Activated T-helper 1 cell treated with anti-CD3 and anti-CD28 coated beads, Interleukin-2, amount 50 U/mL, for 16 hours (primary cell): ENCODE data around the gene ANKDD1A.

Source experiments
- DNase-seq, 2 donors: peaks; one replicate each; pipeline ENCODE4 v3.0.0-alpha.2; 2020; ENCODE audit warnings: low read depth in 1 of 2, low spot score in 1 of 2

The ANKDD1A gene

GRCh38 chr15:64921711-64922110 is 10.0 kb downstream of the ANKDD1A start:
- DNase-seq, result no peak

DNA sequence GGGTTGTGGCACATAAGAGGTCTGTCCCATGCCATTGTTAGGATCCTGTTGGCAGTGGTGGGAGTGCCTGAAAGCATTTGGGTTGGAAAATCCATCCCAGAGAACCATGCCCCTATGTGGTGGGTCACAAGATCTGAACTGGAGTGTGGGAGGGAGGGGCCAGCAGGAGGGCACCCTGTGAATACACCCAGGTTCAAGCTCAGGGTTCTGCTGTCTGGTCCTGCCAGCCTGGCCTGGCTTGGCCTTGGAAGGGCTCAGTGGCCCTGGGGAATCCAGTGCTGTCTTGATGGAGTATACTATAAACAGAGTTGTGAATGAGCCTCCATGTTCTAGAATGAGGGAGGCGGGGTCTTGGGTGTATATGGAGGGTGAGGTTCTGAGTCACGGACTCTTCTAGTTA is 11.8 kb downstream of the ANKDD1A start:
- DNase-seq, result no peak

GRCh38 chr15:64925335-64926330 is 13.9 kb downstream of the ANKDD1A start:
- DNase-seq, result no peak

DNA sequence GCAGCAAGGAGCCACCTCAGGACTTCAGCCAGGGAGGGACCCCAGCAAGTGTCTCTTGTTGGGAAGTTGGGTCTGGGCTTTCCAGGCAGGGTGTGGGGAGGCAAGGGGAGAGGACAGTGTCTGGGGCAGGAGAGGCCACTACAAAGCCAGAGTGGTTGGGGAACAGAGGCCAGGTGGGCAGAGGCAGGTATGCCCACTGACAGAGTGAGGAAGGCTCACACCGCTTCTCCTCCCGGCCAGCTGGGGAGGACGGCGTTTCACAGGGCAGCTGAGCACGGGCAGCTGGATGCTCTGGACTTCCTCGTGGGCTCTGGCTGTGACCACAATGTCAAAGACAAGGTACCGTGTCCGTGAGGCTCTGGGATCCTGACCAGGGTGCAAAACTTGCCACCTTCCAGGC is 15.0 kb downstream of the ANKDD1A start:
- no peak for DNase-seq

GRCh38 chr15:64928626-64929220 is 17.0 kb downstream of the ANKDD1A start:
- no peak for DNase-seq

DNA sequence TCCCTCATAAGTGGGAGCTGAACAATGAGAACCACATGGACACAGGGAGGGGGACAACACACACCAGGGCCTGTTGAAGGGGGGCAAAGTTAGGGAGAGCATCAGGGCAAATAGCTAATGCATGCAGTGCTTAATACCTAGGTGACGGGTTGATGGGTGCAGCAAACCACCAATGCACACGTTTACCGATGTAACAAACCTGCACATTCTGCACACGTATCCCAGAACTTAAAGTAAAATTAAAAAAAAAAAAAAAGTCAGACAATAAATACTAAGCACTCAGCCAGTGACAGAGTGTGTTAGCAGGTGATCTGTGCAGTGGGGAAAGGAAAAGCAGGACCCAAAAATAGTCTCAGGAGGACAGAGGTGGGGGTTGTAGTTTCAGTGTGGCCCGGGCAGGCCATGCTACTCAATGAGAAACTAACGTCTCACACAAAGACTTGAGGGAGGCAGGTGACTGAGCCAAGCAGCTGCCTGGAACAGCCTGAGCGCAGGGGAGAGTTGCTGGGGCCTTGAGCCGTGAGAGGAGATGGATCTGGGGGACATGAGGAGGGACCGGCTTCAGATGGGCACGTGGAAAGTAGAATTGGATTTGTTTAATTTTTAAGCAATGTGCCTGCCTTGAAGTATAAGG is 18.4 kb downstream of the ANKDD1A start:
- DNase-seq, result no peak

GRCh38 chr15:64930778-64931371 is 19.2 kb downstream of the ANKDD1A start:
- no peak for DNase-seq

DNA sequence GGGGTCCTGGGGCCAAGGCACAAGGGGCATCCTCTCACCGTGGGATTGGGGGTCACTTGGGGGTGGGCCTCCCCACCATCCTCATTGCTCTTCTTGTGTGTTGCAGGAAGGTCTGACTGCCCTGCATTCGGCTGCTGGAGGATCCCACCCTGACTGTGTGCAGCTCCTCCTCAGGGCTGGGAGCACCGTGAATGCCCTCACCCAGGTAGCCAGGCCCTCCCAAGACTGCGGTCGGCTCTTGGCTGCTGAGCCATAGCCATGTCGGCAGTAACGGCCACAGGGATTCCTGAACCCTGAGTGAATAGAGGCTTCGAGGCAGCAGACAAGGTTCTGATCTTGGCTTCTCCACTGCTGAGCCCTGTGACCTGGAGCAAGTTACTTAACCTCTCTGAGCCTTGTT is 19.7 kb downstream of the ANKDD1A start:
- DNase-seq, result no peak

- no peak for DNase-seq
These were observed 22.3 kb downstream of the ANKDD1A start for GRCh38 chr15:64934023-64934422.

DNA sequence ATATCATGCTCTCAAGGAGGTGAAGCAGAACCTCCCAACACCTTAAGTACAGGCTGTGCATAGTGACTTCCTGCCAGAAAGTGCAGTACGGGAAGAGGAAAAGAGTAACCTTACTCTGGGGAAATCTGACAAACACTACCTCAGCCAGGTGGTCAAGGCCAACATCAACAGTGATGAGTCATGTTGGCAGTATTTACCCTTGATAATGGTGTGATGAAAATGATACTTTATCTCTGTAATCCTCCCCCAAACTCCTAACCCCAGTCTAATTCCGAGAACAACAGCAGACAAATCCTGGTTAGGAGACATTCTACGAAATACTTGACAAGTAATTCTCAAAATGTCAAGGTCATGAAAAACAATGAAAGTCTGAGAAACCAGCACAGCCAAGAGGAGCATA is 26.5 kb downstream of the ANKDD1A start:
- DNase-seq, result no peak

GRCh38 chr15:64942356-64942755 is 30.7 kb downstream of the ANKDD1A start:
- DNase-seq, result no peak

GRCh38 chr15:64943512-64944225 is 32.0 kb downstream of the ANKDD1A start:
- no peak for DNase-seq

DNA sequence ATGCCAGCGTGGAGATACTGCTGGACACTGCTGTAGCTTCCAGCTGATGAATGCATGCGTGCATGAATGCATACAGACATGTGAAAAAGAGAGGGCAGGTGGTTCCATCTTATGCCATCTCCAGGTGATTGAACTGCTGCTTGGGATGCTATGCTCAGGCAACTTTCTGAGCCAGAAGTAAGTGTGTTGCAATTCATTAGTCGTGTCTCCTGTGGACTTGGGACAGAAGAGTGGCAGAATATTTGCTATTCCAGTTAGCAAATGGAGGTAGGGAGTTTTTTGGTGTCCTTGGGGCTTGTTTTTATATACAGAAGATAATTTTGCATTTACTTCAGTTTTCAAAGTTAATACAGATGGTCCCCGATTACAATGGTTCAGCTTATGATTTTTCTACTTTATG is 33.3 kb downstream of the ANKDD1A start:
- DNase-seq, result no peak

DNA sequence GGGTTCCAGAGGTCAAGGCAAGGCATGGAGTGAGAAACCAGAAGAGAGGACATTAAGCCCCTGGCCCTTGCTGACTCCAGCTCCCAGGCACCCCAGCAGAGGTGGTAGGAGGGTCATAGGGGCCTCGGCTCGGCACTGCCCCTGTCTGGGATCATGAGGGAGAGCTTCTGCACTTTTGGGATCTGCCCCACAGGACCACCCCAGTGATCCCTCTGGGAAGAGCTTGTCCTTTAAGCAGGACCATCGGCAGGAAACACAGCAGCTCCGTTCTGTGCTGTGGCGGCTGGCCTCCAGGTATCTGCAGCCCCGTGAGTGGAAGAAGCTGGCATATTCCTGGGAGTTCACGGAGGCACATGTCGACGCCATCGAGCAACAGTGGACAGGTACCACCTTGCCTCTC is 35.5 kb downstream of the ANKDD1A start:
- DNase-seq, result no peak

DNA sequence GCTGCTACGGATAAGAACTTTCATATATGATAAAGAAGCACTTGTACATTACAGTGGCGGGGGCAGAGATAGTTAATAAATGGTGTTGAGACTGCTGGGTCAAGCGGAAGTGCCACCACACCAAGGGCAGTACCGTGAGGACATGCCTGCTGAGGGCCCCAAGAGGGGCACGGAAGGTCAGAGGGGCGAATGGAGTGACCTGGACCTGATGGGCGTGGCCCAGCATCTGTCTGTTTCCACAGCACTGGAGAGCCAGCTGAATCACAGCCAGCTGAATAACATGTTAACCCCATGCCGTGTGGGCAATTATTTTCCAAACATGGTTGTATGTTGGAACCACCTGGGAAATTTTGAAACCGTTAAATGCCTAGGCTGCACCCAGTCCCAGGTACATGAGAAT is 37.2 kb downstream of the ANKDD1A start:
- no peak for DNase-seq

DNA sequence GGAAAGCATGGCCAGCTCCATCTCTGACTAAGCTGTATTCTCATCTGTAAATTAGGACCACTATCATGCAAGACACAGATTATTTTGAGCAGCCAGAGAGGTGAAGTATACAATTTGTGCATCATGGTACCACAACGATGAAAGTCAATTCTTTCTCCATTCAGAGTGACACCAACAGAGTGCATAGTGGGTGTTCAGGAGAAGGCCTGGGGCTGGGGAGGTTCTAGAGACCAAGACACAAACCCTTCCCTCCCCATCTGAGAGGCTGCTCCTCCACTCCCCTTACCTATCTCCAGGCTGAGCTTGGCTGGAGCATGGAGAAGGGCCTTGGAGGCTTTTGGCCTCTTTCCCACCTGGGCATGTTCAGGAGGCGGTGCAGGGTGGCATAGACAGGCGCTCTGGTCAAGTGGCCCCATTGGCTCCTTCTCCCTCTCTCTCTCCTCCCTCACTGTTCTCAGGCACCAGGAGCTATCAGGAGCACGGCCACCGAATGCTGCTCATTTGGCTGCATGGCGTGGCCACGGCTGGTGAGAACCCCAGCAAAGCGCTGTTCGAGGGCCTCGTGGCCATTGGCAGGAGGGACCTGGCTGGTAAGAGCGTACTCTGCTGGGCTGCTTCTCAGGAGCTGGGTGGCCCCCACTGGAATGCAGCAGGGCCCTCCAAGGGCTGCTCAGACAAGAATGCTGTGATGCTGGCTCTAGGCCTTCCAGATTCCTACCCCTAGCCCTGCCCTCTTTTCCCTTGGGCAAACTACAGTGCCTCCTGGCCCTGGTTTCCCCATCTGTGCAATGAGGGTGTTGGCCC is 37.9 kb downstream of the ANKDD1A start:
- DNase-seq, result no peak

DNA sequence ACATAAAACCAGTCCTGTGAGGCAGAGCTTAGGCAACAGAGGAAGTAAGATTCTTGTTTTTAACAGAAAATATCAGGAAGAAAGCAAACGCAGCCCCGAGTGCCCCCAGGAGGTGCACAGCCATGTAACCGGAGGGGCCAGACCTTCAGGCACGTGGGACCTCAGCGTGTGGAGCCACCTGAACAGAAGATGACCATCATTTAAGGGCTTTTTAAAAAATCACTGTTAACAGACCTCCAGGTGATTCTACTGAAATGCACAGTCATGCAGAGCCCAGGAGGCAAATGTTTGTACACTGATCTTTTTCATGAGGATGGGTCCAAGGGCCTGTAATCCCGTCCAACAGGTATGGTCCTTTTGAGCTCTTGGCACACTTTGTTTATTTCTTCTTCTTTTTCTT is 39.2 kb downstream of the ANKDD1A start:
- no peak for DNase-seq

- DNase-seq, result no peak
These were observed 40.2 kb downstream of the ANKDD1A start for GRCh38 chr15:64951777-64952418.

DNA sequence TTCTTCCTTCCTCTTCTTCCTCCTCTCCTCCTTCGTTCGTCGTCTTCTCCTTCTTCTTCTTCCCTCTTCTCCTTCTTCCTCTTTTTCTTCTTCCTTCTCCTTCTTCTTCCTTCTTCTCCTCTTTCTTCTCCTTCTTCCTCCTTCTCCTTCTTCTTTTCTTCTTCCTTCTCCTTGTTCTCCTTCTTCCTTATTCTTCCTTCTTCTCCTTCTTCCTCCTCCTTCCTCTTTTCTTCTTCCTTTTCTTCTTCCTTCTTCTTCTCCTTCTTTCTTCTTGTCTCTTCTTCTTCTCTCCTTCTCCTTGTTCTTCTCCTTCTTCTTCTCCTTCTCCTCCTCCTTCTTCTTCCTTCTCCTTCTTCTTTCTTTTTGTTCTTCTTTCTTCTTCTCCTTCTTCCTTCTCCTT is 42.7 kb downstream of the ANKDD1A start:
- DNase-seq, result no peak

GRCh38 chr15:64959128-64959527 is 47.4 kb downstream of the ANKDD1A start:
- no peak for DNase-seq
